ENCODE data around the gene SIM1. TPM values are rescaled to one million over a fixed set of nuclear protein-coding genes. Genes with fewer than 3 reads are reported as not detected.

SIM1 gene
- total RNA-seq, 2 experiments from 2014 or later = not detected

DNA sequence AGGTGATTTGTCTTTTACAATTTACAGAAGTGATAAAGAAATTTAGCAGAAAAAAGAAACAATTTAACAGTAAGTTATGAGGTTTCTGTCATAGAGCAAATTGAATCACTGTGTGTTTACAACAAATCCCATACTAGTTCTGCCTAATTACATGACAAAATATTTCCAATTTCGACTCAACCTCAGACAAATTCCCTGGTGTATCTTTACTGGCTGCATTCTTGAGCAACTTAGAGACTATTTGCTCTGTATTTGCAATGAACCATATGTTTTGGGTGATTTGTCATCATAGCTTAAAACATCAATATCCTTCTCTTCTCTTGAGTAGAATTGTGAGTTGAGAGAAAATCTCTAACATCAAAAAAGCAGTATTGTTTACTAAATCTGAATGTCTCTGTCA lies 128.7 kb downstream of the SIM1 start:
- Mint-ChIP-seq H3K9me3 (no peaks in the 10 kb centered on the region), H3K4me3 (no peak overlapping the region), H3K4me1 (ENCODE audit: low read depth) (no peaks in the 10 kb centered on the region), H3K27ac (no peak overlapping the region), H3K27me3 (peaks cover 6% of the 10 kb centered on the region), H3K36me3 (ENCODE audit: low read depth) (no peaks in the 10 kb centered on the region)
- Histone ChIP-seq H3K9me3 (ENCODE audit: control insufficient read depth in 1 of 2, insufficient read depth in 1 of 2, low read length in 2 of 2) (no peaks in the 10 kb centered on the region), H3K4me3 (ENCODE audit: low read length) (no peak overlapping the region), H3K27ac (ENCODE audit: low read depth in 1 of 2, low read length in 2 of 2) (no peak overlapping the region), H3K27me3 (ENCODE audit: control insufficient read depth in 1 of 2, insufficient read depth in 2 of 2, low read length in 2 of 2) (no peaks in the 10 kb centered on the region), H3K4me1 (ENCODE audit: insufficient read depth, low read length) (no peaks in the 10 kb centered on the region), H3K36me3 (ENCODE audit: insufficient read depth, low read length) (no peaks in the 10 kb centered on the region)
- ChIA-PET CTCF (interaction anchor here (0.9 kb wide), 1 partner anchor 9 kb away, joined by 3 read pairs; no protein-coding TSS in a partner anchor), POLR2A (interaction anchor here (0.9 kb wide), 1 partner anchor 38 kb away, joined by 3 read pairs; no protein-coding TSS in a partner anchor)
- no peak for ATAC-seq (ENCODE audit: poor library complexity)
- TF ChIP-seq, protein P1, sequence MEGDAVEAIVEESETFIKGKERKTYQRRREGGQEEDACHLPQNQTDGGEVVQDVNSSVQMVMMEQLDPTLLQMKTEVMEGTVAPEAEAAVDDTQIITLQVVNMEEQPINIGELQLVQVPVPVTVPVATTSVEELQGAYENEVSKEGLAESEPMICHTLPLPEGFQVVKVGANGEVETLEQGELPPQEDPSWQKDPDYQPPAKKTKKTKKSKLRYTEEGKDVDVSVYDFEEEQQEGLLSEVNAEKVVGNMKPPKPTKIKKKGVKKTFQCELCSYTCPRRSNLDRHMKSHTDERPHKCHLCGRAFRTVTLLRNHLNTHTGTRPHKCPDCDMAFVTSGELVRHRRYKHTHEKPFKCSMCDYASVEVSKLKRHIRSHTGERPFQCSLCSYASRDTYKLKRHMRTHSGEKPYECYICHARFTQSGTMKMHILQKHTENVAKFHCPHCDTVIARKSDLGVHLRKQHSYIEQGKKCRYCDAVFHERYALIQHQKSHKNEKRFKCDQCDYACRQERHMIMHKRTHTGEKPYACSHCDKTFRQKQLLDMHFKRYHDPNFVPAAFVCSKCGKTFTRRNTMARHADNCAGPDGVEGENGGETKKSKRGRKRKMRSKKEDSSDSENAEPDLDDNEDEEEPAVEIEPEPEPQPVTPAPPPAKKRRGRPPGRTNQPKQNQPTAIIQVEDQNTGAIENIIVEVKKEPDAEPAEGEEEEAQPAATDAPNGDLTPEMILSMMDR (IDR thresholded peaks at IDR 0.05) = no peak
- no peak for DNase-seq
- intact Hi-C loops (cut with DNase I, micrococcal nuclease) = no loop called here
